GM21825 (cell line): ENCODE results near the gene PRCC.

Experiments used
- ATAC-seq: cut with Tn5 transposase; IDR thresholded peaks from one replicate; pipeline ENCODE4 v1.9.1; 2021; ENCODE audit warnings: mild to moderate bottlenecking, moderate library complexity; ENCODE audit not compliant: unreplicated experiment

PRCC gene

DNA sequence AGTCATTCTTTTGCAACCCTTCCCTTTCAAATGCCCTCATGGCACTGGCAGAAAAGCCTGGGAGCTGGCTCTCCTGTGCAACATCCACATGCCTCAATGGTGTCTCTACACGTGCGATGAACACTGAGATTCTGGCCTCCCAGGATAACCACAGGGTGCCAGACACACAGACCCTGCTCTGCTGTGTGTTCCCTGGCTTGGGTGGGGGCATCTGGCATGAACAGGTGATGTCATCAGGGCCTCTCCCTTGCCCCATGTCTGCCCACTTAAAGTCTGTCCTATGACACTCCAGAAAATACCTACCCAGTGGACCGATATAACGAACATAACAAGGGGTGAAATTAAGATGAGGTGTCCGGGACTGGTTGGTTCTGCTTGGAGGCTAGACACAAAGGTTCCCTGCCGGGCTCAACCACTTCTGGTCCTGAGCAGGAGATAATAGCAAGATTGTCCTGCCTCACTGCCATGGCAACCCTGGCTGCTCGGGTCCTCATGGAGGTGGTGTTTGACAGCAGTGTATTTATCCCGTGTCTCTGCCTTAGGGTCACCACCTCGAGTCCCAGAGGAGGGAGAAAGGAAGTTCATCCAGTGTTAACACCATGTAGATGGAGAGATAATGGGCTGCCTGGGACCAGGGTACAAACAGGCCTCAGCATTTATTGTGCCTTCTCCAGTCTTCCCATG lies 72.2 kb downstream of the PRCC start:
- ATAC-seq = no peak

DNA sequence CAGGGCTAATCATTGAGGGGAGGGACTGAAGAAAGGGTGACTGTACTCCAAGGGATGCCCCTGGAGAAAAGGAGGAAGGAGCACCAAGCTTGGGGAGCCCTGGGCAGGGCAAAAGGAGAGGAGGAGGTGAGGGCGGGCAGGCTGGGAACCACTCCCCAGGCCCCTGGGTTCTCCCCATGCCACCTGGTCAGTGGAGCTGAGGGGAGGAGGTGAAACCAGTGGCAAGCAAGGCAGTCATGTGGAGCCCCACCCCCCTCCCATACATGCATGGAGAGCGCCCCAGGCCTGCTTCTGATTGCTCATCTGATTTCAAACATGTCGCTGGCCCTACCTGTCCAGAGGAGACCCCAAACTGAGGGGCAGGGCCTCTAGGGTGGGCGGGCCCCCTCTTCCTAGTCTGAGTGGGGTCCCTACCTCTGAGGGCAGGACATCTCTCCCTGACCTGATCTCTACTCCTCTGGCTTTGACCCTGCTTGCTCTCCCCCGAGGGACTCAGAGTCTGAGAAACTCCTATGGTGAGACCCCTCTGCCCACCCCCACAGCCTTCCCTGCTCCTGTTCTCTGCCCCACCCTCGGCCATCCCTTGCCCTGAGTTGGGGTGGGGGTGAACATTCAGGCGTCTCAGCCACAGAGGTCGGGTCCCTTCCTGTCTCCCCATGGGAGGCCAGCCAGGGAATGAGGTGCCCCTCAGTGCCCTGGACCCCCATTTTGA lies 73.0 kb downstream of the PRCC start:
- ATAC-seq = no peak

DNA sequence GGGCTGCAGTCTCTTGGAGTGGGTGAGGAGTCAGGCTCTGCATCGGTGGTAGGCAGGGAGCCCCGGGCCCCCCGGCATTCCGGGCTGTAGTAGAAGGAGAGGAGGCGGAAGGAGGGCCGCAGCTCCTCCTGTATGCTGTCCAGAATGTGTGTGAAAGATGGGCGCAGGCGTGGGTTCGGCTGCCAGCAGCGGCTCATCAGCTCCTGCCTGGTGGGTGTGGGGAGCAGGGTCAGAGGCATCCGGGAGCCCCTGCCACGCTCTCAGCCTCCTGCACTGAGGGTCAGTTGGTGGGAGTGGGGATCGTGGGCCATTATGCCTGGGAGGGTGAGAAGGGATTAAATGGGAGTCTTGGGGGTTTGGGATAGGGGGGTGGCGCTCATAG lies 73.6 kb downstream of the PRCC start:
- ATAC-seq = no peak

GRCh38 chr1:156841295-156841855 lies 74.0 kb downstream of the PRCC start:
- ATAC-seq = no peak

- ATAC-seq = no peak
Measured at GRCh38 chr1:156842618-156843300, 75.4 kb downstream of the PRCC start.

GRCh38 chr1:156844102-156844501 lies 76.8 kb downstream of the PRCC start:
- ATAC-seq = no peak

DNA sequence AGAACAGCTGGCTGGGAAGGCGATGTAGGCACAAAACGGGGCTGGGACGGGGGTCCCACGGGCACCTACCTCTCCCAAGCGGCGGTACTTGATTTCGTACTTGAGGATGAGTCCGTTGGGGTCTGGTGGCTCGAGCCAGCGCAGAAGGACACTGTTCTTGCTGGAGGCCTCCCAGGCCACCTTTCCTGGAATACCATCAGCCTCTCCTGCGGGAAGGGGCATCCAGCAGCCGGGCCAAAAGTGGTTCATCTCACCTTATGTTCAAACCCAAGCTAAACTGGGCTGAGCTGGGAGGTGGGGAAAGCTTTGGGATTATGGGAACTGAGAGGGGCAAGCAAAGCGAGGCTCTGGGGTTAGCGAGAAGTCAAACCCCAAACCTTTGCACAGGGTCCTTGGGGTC lies 77.3 kb downstream of the PRCC start:
- ATAC-seq = no peak

- ATAC-seq = no peak
Measured at GRCh38 chr1:156845055-156845952, 78.0 kb downstream of the PRCC start.

GRCh38 chr1:156845953-156846545 lies 78.7 kb downstream of the PRCC start:
- ATAC-seq = no peak

- no peak for ATAC-seq
Measured at GRCh38 chr1:156846643-156847042, 79.3 kb downstream of the PRCC start.

DNA sequence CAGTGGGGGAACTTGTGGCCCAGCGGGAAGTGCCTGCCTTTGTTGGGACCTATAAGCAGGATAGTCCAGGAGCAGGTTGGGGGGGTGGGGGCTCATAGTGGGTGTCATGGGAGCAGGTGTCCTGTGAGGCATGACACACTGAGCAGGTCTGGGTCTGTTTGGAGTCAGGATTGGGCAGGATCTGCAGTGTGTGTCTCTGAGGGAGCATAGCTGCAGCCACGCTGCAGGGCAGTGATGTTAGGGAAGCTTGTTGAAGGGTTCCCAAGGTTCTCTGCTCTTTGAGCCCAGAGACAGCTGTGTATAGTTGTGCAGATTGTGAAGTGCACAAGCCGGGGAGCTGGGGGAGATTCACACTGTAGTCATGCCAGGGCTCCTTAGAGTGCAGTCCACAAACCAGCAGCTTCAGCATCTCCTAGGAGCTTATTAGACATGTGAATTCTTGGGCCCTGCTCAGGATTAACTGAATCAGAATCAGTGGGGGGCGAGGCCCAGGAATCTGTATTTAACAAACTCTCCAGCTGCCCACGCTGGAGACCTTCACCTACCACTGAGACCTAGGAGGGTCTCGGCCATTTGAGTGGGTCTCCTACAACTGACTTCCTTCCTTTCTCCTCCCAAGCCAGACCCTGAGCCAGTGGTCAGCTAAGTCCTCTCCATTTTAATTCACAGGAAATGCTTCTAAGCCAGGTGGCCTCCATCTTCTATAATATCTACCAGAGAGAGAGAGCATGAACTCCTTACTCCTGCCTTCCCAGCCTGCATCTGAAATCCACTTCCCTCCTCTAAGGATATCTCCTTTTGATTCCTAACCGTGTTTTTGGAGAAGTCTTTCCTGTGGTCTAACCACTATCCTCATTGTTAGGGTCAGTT lies 80.5 kb downstream of the PRCC start:
- no peak for ATAC-seq

- ATAC-seq = no peak
Measured at GRCh38 chr1:156848461-156849150, 81.3 kb downstream of the PRCC start.

GRCh38 chr1:156849151-156849496 lies 81.8 kb downstream of the PRCC start:
- ATAC-seq = no peak
